H1 (cell line): ENCODE measurements around the gene TSPAN9. TPM values are rescaled to one million over a fixed set of nuclear protein-coding genes. Genes with fewer than 3 reads are reported as not detected.

Experiments
- CEBPB ChIP-seq: IDR thresholded peaks from 2 replicates; pipeline ENCODE4 v1.6.1; 2012; ENCODE audit warnings: low read depth, low read length
- HDAC6 ChIP-seq: IDR thresholded peaks from one replicate; pipeline ENCODE4 v1.7.1; 2012; ENCODE audit warnings: low read depth, mild to moderate bottlenecking, inconsistent platforms, low read length, moderate library complexity
- NANOG ChIP-seq: IDR thresholded peaks from 2 replicates; pipeline ENCODE4 v1.6.1; 2011; ENCODE audit warnings: low read length, low read depth, mild to moderate bottlenecking, inconsistent platforms; ENCODE audit not compliant: insufficient read depth, poor library complexity, severe bottlenecking
- SP4 ChIP-seq: IDR thresholded peaks from 2 replicates; pipeline ENCODE4 v1.6.1; 2012; ENCODE audit warnings: low read length, inconsistent platforms
- TEAD4 ChIP-seq: IDR thresholded peaks from 2 replicates; pipeline ENCODE4 v1.6.1; 2012; ENCODE audit warnings: low read depth, low read length, inconsistent platforms, mixed read lengths
- ZNF274 ChIP-seq: IDR thresholded peaks from 2 replicates; pipeline ENCODE4 v1.7.0; 2012; ENCODE audit warnings: low read length, borderline replicate concordance; ENCODE audit errors: extremely low read depth
- polyA plus RNA-seq, 7 experiments: library from polyadenylated mRNA; depleted of rRNA in 3 of 7; stranded (reverse) in 5 of 7; unstranded in 2 of 7; fragments of >200 nt in 5 of 7; fragments of 200-250 nt in 2 of 7; gene quantifications; 1 replicate in 5 of 7; 2 replicates in 1 of 7; 4 replicates in 1 of 7; pipeline versions ENCODE4 v1.2.1 to v1.2.3, GENCODE V29; 2011 to 2013; ENCODE audit warnings: missing spikeins in 2 of 7, mixed read lengths in 2 of 7
- total RNA-seq: library from RNA; stranded (reverse); fragmentation: NEBNext Ultra II Directional; extraction: Animal tissue kit (Norgen Biotek cat#: 25700); gene quantifications from 2 replicates; pipeline ENCODE4 v1.2.1, GENCODE V29; 2021

Gene TSPAN9
- total and polyA plus RNA-seq, 2 of the 8 experiments (the other 6 are each of a cell fraction or from before 2014, with no cell fraction given): 11.5 to 29.1 TPM

DNA sequence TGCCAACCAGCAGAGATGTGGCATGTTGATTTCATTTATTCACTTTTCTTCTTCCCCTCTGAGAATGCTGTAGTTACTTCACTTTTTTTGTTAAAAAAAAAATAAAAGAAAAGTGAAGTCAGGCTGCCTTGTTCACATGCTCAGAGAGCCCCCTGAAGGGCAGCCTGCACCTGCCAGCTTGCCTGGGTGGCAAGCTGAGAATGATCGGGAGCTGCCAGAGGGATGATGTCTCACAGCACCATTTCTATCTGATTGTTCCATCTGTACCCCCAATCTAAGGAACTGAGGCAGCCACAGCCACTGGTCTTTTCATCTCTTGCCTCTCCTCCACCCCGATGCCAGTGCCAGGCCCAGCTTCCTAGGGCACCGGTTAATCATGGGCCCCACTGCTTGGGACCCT is 118.2 kb downstream of the TSPAN9 start (continued):
- TF ChIP-seq SP4 (no peak), TEAD4 (no peak), NANOG (no peak), HDAC6 (no peak), ZNF274 (no peak), CEBPB (no peak)
